CD8-positive, alpha-beta memory T cell (primary cell): ENCODE measurements around the gene MXRA7. TPM values are rescaled to one million over a fixed set of nuclear protein-coding genes. Genes with fewer than 3 reads are reported as not detected.

ENCODE experiments used
- CTCF ChIA-PET: fragments of 350-600 bp; sonication (Branson Sonifier 250); formaldehyde crosslinking; loops from one replicate; lab custom pipeline; 2021; ENCODE audit warnings: antibody characterized with exemption; lab: Charles Lee
- POLR2A ChIA-PET: fragments of 350-600 bp; sonication (Branson Sonifier 250); formaldehyde crosslinking; loops from one replicate; lab custom pipeline; 2021; ENCODE audit warnings: antibody characterized with exemption; lab: Charles Lee
- DNase-seq, 5 donors: peaks; one replicate each; pipeline versions ENCODE4 v3.0.0 to v3.0.0-alpha.2; 2020 to 2022; ENCODE audit warnings: mixed read lengths in 1 of 5
- H3K27ac ChIP-seq: one replicate; pipeline ENCODE4 v1.7.0; 2013; ENCODE audit warnings: low read depth, mild to moderate bottlenecking, low read length, moderate library complexity
- H3K27me3 ChIP-seq: 2 replicates; pipeline ENCODE4 v1.7.0; 2013; ENCODE audit warnings: low read length, mild to moderate bottlenecking; ENCODE audit not compliant: insufficient read depth, poor library complexity, severe bottlenecking
- H3K36me3 ChIP-seq: 2 replicates; pipeline ENCODE4 v1.7.0; 2013; ENCODE audit warnings: mild to moderate bottlenecking, low read length, moderate library complexity; ENCODE audit not compliant: insufficient read depth
- H3K4me1 ChIP-seq: 2 replicates; pipeline ENCODE4 v1.7.0; 2013; ENCODE audit warnings: mild to moderate bottlenecking, low read length, moderate library complexity; ENCODE audit not compliant: insufficient read depth
- H3K4me3 ChIP-seq: 2 replicates; pipeline ENCODE4 v1.7.0; 2013; ENCODE audit warnings: mild to moderate bottlenecking, low read length
- H3K9me3 ChIP-seq: 2 replicates; pipeline ENCODE4 v1.7.0; 2013; ENCODE audit warnings: mild to moderate bottlenecking, low read length
- H3K27ac Mint-ChIP-seq, 8 donors: one replicate each; pipeline ENCODE4 v1.8.0; 2020 to 2021; ENCODE audit warnings: mixed read lengths in 8 of 8, mild to moderate bottlenecking in 6 of 8, inconsistent platforms in 3 of 8, moderate library complexity in 3 of 8
- H3K27me3 Mint-ChIP-seq, 2 donors: one replicate each; pipeline ENCODE4 v1.8.0; 2020 to 2021; ENCODE audit warnings: mixed read lengths in 2 of 2, mild to moderate bottlenecking in 1 of 2, moderate library complexity in 1 of 2
- H3K36me3 Mint-ChIP-seq, 3 donors: one replicate each; pipeline ENCODE4 v1.8.0; 2020 to 2021; ENCODE audit warnings: mixed read lengths in 3 of 3, inconsistent platforms in 1 of 3, mild to moderate bottlenecking in 1 of 3
- H3K4me1 Mint-ChIP-seq, 3 donors: one replicate each; pipeline ENCODE4 v1.8.0; 2020 to 2021; ENCODE audit warnings: mixed read lengths in 3 of 3, inconsistent platforms in 1 of 3, mild to moderate bottlenecking in 1 of 3
- H3K4me3 Mint-ChIP-seq, 7 donors: one replicate each; pipeline ENCODE4 v1.8.0; 2020 to 2021; ENCODE audit warnings: mixed read lengths in 7 of 7, mild to moderate bottlenecking in 6 of 7, moderate library complexity in 4 of 7, inconsistent platforms in 2 of 7
- H3K9me3 Mint-ChIP-seq, 5 donors: one replicate each; pipeline ENCODE4 v1.8.0; 2020 to 2022; ENCODE audit warnings: mixed read lengths in 5 of 5, mild to moderate bottlenecking in 3 of 5, moderate library complexity in 2 of 5, inconsistent platforms in 1 of 5
- polyA plus RNA-seq: library from polyadenylated mRNA; unstranded; fragments of 300-500 nt; fragmentation: Illumina TruSeq; gene quantifications from one replicate; pipeline ENCODE4 v1.2.3, GENCODE V29; 2021
- total RNA-seq, 2 experiments: library from RNA; stranded (reverse); gene quantifications; one replicate each; pipeline ENCODE4 v1.2.3, GENCODE V29; 2021

MXRA7 gene
- total and polyA plus RNA-seq, 3 experiments from 2014 or later, result 27.1 to 30.6 (median 29.1) TPM

- Histone ChIP-seq H3K36me3 (no peaks in the 10 kb centered on the region), H3K4me3 (no peak overlapping the region), H3K9me3 (no peaks in the 10 kb centered on the region), H3K4me1 (peaks cover 36% of the 10 kb centered on the region), H3K27ac (peak overlapping the region; percentile 51), H3K27me3 (no peaks in the 10 kb centered on the region)
- ChIA-PET CTCF (interaction anchor here (1.0 kb wide), 1 partner anchor 518 kb away, joined by 3 read pairs; no protein-coding TSS in a partner anchor), POLR2A (interaction anchor here (0.6 to 1.1 kb wide), 2 partner anchors 11 to 262 kb away, joined by 3 to 4 read pairs; no protein-coding TSS in a partner anchor)
- Mint-ChIP-seq H3K36me3 (peaks cover 0 to 2% (median 0%) of the 10 kb centered on the region in 3 donors), H3K9me3 (no peaks in the 10 kb centered on the region), H3K27ac (peak overlapping the region; percentile 73 to 95 (median 90)), H3K4me3 (peak overlapping the region; percentile 15 to 83 (median 76)), H3K27me3 (peaks cover 0 to 5% of the 10 kb centered on the region in 2 donors), H3K4me1 (peaks cover 34 to 38% (median 38%) of the 10 kb centered on the region in 3 donors)
- peak in 2 of 5 donors; percentile 26 to 49 for DNase-seq
These were observed 50.7 kb downstream of the MXRA7 start for GRCh38 chr17:76659928-76660655.

- Mint-ChIP-seq H3K27me3 (no peaks in the 10 kb centered on the region), H3K36me3 (peaks cover 0 to 2% (median 0%) of the 10 kb centered on the region in 3 donors), H3K4me3 (peak overlapping the region in 4 of 7 donors; percentile 43 to 66 (median 50)), H3K4me1 (peaks cover 34 to 38% (median 38%) of the 10 kb centered on the region in 3 donors), H3K27ac (peak overlapping the region in 7 of 8 donors; percentile 55 to 88 (median 84)), H3K9me3 (no peaks in the 10 kb centered on the region)
- ChIA-PET POLR2A (no interaction called here), CTCF (interaction anchor here (0.9 kb wide), 1 partner anchor 35 kb away, joined by 3 read pairs; no protein-coding TSS in a partner anchor)
- peaks cover 36% of the 10 kb centered on the region for H3K4me1 ChIP-seq
- no peaks in the 10 kb centered on the region for H3K27me3 ChIP-seq
- H3K36me3 ChIP-seq, result no peaks in the 10 kb centered on the region
- H3K4me3 ChIP-seq, result no peak overlapping the region
- no peak overlapping the region for H3K27ac ChIP-seq
- no peak for DNase-seq
- no peaks in the 10 kb centered on the region for H3K9me3 ChIP-seq
These were observed 52.5 kb downstream of the MXRA7 start for GRCh38 chr17:76658242-76658662.

- Mint-ChIP-seq H3K27ac (peak overlapping the region in 4 of 8 donors; percentile 32 to 88 (median 82)), H3K27me3 (no peaks in the 10 kb centered on the region), H3K36me3 (peaks cover 0 to 2% (median 0%) of the 10 kb centered on the region in 3 donors), H3K9me3 (no peaks in the 10 kb centered on the region), H3K4me3 (no peak overlapping the region), H3K4me1 (peaks cover 34 to 38% (median 38%) of the 10 kb centered on the region in 3 donors)
- H3K4me3 ChIP-seq, result no peak overlapping the region
- H3K27ac ChIP-seq, result no peak overlapping the region
- H3K27me3 ChIP-seq, result no peaks in the 10 kb centered on the region
- ChIA-PET CTCF (interaction anchor here (0.9 to 1.3 kb wide), 2 partner anchors 14 to 34 kb away, joined by 3 read pairs; no protein-coding TSS in a partner anchor), POLR2A (interaction anchor here (1.5 kb wide), 1 partner anchor 14 kb away, joined by 4 read pairs; no protein-coding TSS in a partner anchor)
- H3K9me3 ChIP-seq, result no peaks in the 10 kb centered on the region
- DNase-seq, result no peak
- H3K4me1 ChIP-seq, result peaks cover 36% of the 10 kb centered on the region
- no peaks in the 10 kb centered on the region for H3K36me3 ChIP-seq
These were observed 53.1 kb downstream of the MXRA7 start for GRCh38 chr17:76657505-76658241.

GRCh38 chr17:76654408-76654807 lies 56.4 kb downstream of the MXRA7 start:
- no peak overlapping the region for H3K4me3 Mint-ChIP-seq
- no peaks in the 10 kb centered on the region for H3K9me3 ChIP-seq
- H3K27me3 ChIP-seq, result no peaks in the 10 kb centered on the region
- H3K27ac ChIP-seq, result no peak overlapping the region
- H3K4me3 ChIP-seq, result no peak overlapping the region
- POLR2A ChIA-PET, result no interaction called here
- peaks cover 0 to 5% (median under 1%) of the 10 kb centered on the region in 3 donors for H3K36me3 Mint-ChIP-seq
- CTCF ChIA-PET, result interaction anchor here (2.3 kb wide), 1 partner anchor 27 kb away, joined by 5 read pairs; no protein-coding TSS in a partner anchor
- H3K27me3 Mint-ChIP-seq, result peaks cover 10 to 14% of the 10 kb centered on the region in 2 donors
- no peak overlapping the region for H3K27ac Mint-ChIP-seq
- no peak for DNase-seq
- H3K36me3 ChIP-seq, result no peaks in the 10 kb centered on the region
- no peaks in the 10 kb centered on the region for H3K9me3 Mint-ChIP-seq
- H3K4me1 ChIP-seq, result peaks cover 15% of the 10 kb centered on the region
- H3K4me1 Mint-ChIP-seq, result peaks cover 16 to 20% (median 19%) of the 10 kb centered on the region in 3 donors

- Mint-ChIP-seq H3K36me3 (peaks cover 0 to 14% (median 0%) of the 10 kb centered on the region in 3 donors), H3K9me3 (peaks cover 5 to 15% (median 9%) of the 10 kb centered on the region in 5 donors), H3K4me3 (no peak overlapping the region), H3K4me1 (no peaks in the 10 kb centered on the region), H3K27me3 (peaks cover 11 to 18% of the 10 kb centered on the region in 2 donors), H3K27ac (no peak overlapping the region)
- H3K9me3 ChIP-seq, result no peaks in the 10 kb centered on the region
- POLR2A ChIA-PET, result no interaction called here
- H3K4me1 ChIP-seq, result no peaks in the 10 kb centered on the region
- DNase-seq, result no peak
- no peaks in the 10 kb centered on the region for H3K27me3 ChIP-seq
- no peak overlapping the region for H3K4me3 ChIP-seq
- no peaks in the 10 kb centered on the region for H3K36me3 ChIP-seq
- CTCF ChIA-PET, result no interaction called here
- no peak overlapping the region for H3K27ac ChIP-seq
These were observed 60.3 kb downstream of the MXRA7 start for GRCh38 chr17:76650504-76650903.

- Histone ChIP-seq H3K27ac (no peak overlapping the region), H3K4me3 (no peak overlapping the region), H3K4me1 (peaks cover 15% of the 10 kb centered on the region), H3K27me3 (no peaks in the 10 kb centered on the region), H3K9me3 (no peaks in the 10 kb centered on the region), H3K36me3 (no peaks in the 10 kb centered on the region)
- Mint-ChIP-seq H3K36me3 (peaks cover 0 to 17% (median 0%) of the 10 kb centered on the region in 3 donors), H3K27me3 (peaks cover 13 to 24% of the 10 kb centered on the region in 2 donors), H3K4me1 (peaks cover 8 to 13% (median 12%) of the 10 kb centered on the region in 3 donors), H3K27ac (no peak overlapping the region), H3K9me3 (peaks cover 8 to 15% (median 9%) of the 10 kb centered on the region in 5 donors), H3K4me3 (no peak overlapping the region)
- CTCF ChIA-PET, result no interaction called here
- no peak for DNase-seq
- POLR2A ChIA-PET, result no interaction called here
These were observed 64.1 kb downstream of the MXRA7 start for GRCh38 chr17:76646712-76647111.

- H3K27ac Mint-ChIP-seq, result no peak overlapping the region
- Histone ChIP-seq H3K36me3 (no peaks in the 10 kb centered on the region), H3K4me1 (peaks cover 15% of the 10 kb centered on the region), H3K27me3 (no peaks in the 10 kb centered on the region), H3K9me3 (no peaks in the 10 kb centered on the region), H3K4me3 (no peak overlapping the region), H3K27ac (no peak overlapping the region)
- H3K4me3 Mint-ChIP-seq, result no peak overlapping the region
- ChIA-PET POLR2A (no interaction called here), CTCF (interaction anchor here (1.0 kb wide), 1 partner anchor 36 kb away, joined by 3 read pairs; no protein-coding TSS in a partner anchor)
- H3K9me3 Mint-ChIP-seq, result peaks cover 8 to 15% (median 9%) of the 10 kb centered on the region in 5 donors
- H3K4me1 Mint-ChIP-seq, result peaks cover 8 to 13% (median 12%) of the 10 kb centered on the region in 3 donors
- H3K27me3 Mint-ChIP-seq, result peaks cover 7 to 17% of the 10 kb centered on the region in 2 donors
- H3K36me3 Mint-ChIP-seq, result peaks cover 0 to 14% (median 0%) of the 10 kb centered on the region in 3 donors
- no peak for DNase-seq
These were observed 65.3 kb downstream of the MXRA7 start for GRCh38 chr17:76645481-76645880.
